ENCODE data around the gene MRFAP1L1. TPM values are rescaled to one million over a fixed set of nuclear protein-coding genes. Genes with fewer than 3 reads are reported as not detected.
A peak's percentile ranks its signal among the peaks of the same experiment; 100 is the strongest.

MRFAP1L1 gene
- total RNA-seq, 2 experiments from 2014 or later = 26.6 to 27.0 TPM

GRCh38 chr4:6705646-6706045 is 4.0 kb downstream of the MRFAP1L1 start:
- Histone ChIP-seq H3K36me3 (ENCODE audit: insufficient read depth, low read length) (peaks cover 46% of the 10 kb centered on the region), H3K4me1 (ENCODE audit: insufficient read depth, low read length) (peaks cover 53% of the 10 kb centered on the region), H3K9me3 (ENCODE audit: control insufficient read depth in 1 of 2, insufficient read depth in 1 of 2, low read length in 2 of 2) (no peaks in the 10 kb centered on the region), H3K27me3 (ENCODE audit: control insufficient read depth in 1 of 2, insufficient read depth in 2 of 2, low read length in 2 of 2) (no peaks in the 10 kb centered on the region), H3K4me3 (ENCODE audit: low read length) (no peak overlapping the region), H3K27ac (ENCODE audit: low read depth in 1 of 2, low read length in 2 of 2) (no peak overlapping the region)
- peak overlapping the region; percentile 43 for H3K4me3 Mint-ChIP-seq
- POLR2A ChIA-PET = interaction anchor here (0.8 to 9.9 kb wide), 7 partner anchors 10 to 65 kb away, joined by 3 to 245 read pairs (median 10); partner anchors contain the start of genes MRFAP1 and S100P
- DNase-seq = no peak
- peaks cover 81% of the 10 kb centered on the region for H3K36me3 Mint-ChIP-seq (ENCODE audit: low read depth)
- no peak for ATAC-seq (ENCODE audit: poor library complexity)
- no peaks in the 10 kb centered on the region for H3K9me3 Mint-ChIP-seq
- CTCF ChIA-PET = interaction anchor here (1.2 to 7.9 kb wide), 3 partner anchors 11 to 31 kb away, joined by 4 to 68 read pairs (median 7); partner anchors contain the start of gene BLOC1S4
- peaks cover 76% of the 10 kb centered on the region for H3K4me1 Mint-ChIP-seq (ENCODE audit: low read depth)
- no peaks in the 10 kb centered on the region for H3K27me3 Mint-ChIP-seq
- TF ChIP-seq CTCF (IDR thresholded peaks at IDR 0.05) = no peak
- intact Hi-C loops (cut with DNase I, micrococcal nuclease) = no loop called here
- H3K27ac Mint-ChIP-seq = peak overlapping the region; percentile 97

GRCh38 chr4:6703786-6704185 is 5.9 kb downstream of the MRFAP1L1 start:
- intact Hi-C loops (cut with DNase I, micrococcal nuclease) = no loop called here
- no peak overlapping the region for H3K4me3 Mint-ChIP-seq
- DNase-seq (no peak), ATAC-seq (ENCODE audit: poor library complexity) (no peak)
- H3K27ac Mint-ChIP-seq = peak overlapping the region; percentile 35
- Histone ChIP-seq H3K4me3 (ENCODE audit: low read length) (no peak overlapping the region), H3K9me3 (ENCODE audit: control insufficient read depth in 1 of 2, insufficient read depth in 1 of 2, low read length in 2 of 2) (no peaks in the 10 kb centered on the region), H3K4me1 (ENCODE audit: insufficient read depth, low read length) (peaks cover 59% of the 10 kb centered on the region), H3K27ac (ENCODE audit: low read depth in 1 of 2, low read length in 2 of 2) (no peak overlapping the region), H3K27me3 (ENCODE audit: control insufficient read depth in 1 of 2, insufficient read depth in 2 of 2, low read length in 2 of 2) (no peaks in the 10 kb centered on the region), H3K36me3 (ENCODE audit: insufficient read depth, low read length) (peaks cover 46% of the 10 kb centered on the region)
- peaks cover 81% of the 10 kb centered on the region for H3K36me3 Mint-ChIP-seq (ENCODE audit: low read depth)
- H3K9me3 Mint-ChIP-seq = no peaks in the 10 kb centered on the region
- no peaks in the 10 kb centered on the region for H3K27me3 Mint-ChIP-seq
- ChIA-PET POLR2A (interaction anchor here (0.7 to 9.9 kb wide), 3 partner anchors 24 to 63 kb away, joined by 3 to 245 read pairs (median 10); partner anchors contain the start of gene MRFAP1), CTCF (interaction anchor here (1.3 to 7.9 kb wide), 3 partner anchors 13 to 29 kb away, joined by 3 to 68 read pairs (median 5); a partner anchor contains a TSS)
- TF ChIP-seq CTCF (IDR thresholded peaks at IDR 0.05) = no peak
- peaks cover 76% of the 10 kb centered on the region for H3K4me1 Mint-ChIP-seq (ENCODE audit: low read depth)

- CTCF ChIA-PET = interaction anchor here (0.6 to 7.9 kb wide), 2 partner anchors 28 to 72 kb away, joined by 3 to 68 read pairs; a partner anchor contains a TSS
- POLR2A ChIA-PET = interaction anchor here (4.6 to 9.9 kb wide), 2 partner anchors 12 to 27 kb away, joined by 30 to 245 read pairs; a partner anchor contains a TSS
- intact Hi-C loops (cut with DNase I, micrococcal nuclease) = no loop called here
Observed at GRCh38 chr4:6702761-6703160, 6.9 kb downstream of the MRFAP1L1 start.

More at GRCh38 chr4:6702761-6703160, 6.9 kb downstream of the MRFAP1L1 start:
- H3K4me3 ChIP-seq (ENCODE audit: low read length) = no peak overlapping the region
- no peaks in the 10 kb centered on the region for H3K9me3 ChIP-seq (ENCODE audit: control insufficient read depth in 1 of 2, insufficient read depth in 1 of 2, low read length in 2 of 2)
- no peak overlapping the region for H3K4me3 Mint-ChIP-seq
- H3K27me3 Mint-ChIP-seq = no peaks in the 10 kb centered on the region
- H3K36me3 Mint-ChIP-seq (ENCODE audit: low read depth) = peaks cover 77% of the 10 kb centered on the region
- no peaks in the 10 kb centered on the region for H3K27me3 ChIP-seq (ENCODE audit: control insufficient read depth in 1 of 2, insufficient read depth in 2 of 2, low read length in 2 of 2)
- H3K9me3 Mint-ChIP-seq = no peaks in the 10 kb centered on the region
- ATAC-seq (ENCODE audit: poor library complexity) (no peak), DNase-seq (no peak)
- H3K4me1 Mint-ChIP-seq (ENCODE audit: low read depth) = peaks cover 73% of the 10 kb centered on the region
- peaks cover 42% of the 10 kb centered on the region for H3K36me3 ChIP-seq (ENCODE audit: insufficient read depth, low read length)
- peaks cover 60% of the 10 kb centered on the region for H3K4me1 ChIP-seq (ENCODE audit: insufficient read depth, low read length)
- H3K27ac ChIP-seq (ENCODE audit: low read depth in 1 of 2, low read length in 2 of 2) = no peak overlapping the region
- no peak for TF ChIP-seq CTCF (IDR thresholded peaks at IDR 0.05)
- peak overlapping the region; percentile 59 for H3K27ac Mint-ChIP-seq

Data from CD4-positive, alpha-beta T cell (primary cell).